SU-DHL-6 (cell line): ENCODE results near the gene ANKS1B.

Experiments
- EZH2phosphoT487 ChIP-seq: fragments of 200-600 bp; sonication (generic), shearing (Covaris generic); conservative IDR thresholded peaks from 2 replicates; pipeline ENCODE4 v1.6.1; 2018; ENCODE audit warnings: mild to moderate bottlenecking, antibody characterized with exemption, low read length, moderate library complexity, mixed read lengths
- TF ChIP-seq, protein P1 (sequence below): fragments of 200-600 bp; sonication (generic); IDR thresholded peaks from one replicate; pipeline ENCODE4 v1.5.1; 2017; ENCODE audit warnings: antibody characterized with exemption, mild to moderate bottlenecking, low read length, moderate library complexity; ENCODE audit not compliant: insufficient read depth, poor library complexity, severe bottlenecking

GRCh38 chr12:98817742-98818141, 1167.0 kb downstream of the ANKS1B start:
- TF ChIP-seq, protein P1, sequence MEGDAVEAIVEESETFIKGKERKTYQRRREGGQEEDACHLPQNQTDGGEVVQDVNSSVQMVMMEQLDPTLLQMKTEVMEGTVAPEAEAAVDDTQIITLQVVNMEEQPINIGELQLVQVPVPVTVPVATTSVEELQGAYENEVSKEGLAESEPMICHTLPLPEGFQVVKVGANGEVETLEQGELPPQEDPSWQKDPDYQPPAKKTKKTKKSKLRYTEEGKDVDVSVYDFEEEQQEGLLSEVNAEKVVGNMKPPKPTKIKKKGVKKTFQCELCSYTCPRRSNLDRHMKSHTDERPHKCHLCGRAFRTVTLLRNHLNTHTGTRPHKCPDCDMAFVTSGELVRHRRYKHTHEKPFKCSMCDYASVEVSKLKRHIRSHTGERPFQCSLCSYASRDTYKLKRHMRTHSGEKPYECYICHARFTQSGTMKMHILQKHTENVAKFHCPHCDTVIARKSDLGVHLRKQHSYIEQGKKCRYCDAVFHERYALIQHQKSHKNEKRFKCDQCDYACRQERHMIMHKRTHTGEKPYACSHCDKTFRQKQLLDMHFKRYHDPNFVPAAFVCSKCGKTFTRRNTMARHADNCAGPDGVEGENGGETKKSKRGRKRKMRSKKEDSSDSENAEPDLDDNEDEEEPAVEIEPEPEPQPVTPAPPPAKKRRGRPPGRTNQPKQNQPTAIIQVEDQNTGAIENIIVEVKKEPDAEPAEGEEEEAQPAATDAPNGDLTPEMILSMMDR = no peak
- TF ChIP-seq EZH2phosphoT487 = no peak
